ENCODE data around the gene RBSN.

RBSN gene

GRCh38 chr3:15102256-15102655, 3.3 kb upstream of the RBSN start:
- no CpG with 5 or more reads among the region's 4 CpGs for WGBS (ENCODE audit: insufficient coverage, insufficient read length)
- H3K4me1 ChIP-seq (ENCODE audit: control insufficient read depth, insufficient read depth, low read length): peaks cover 4% of the 10 kb centered on the region
- no peak for DNase-seq (ENCODE audit: low read depth, low spot score)
- no peak overlapping the region for H3K27ac ChIP-seq (ENCODE audit: low read length)
- H3K36me3 ChIP-seq (ENCODE audit: control insufficient read depth, insufficient read depth, low read length): no peaks in the 10 kb centered on the region
- H3K9me3 ChIP-seq (ENCODE audit: control insufficient read depth, insufficient read depth, low read length): no peaks in the 10 kb centered on the region
- no peaks in the 10 kb centered on the region for H3K27me3 ChIP-seq (ENCODE audit: control insufficient read depth, insufficient read depth, low read length)
- no peak overlapping the region for H3K4me3 ChIP-seq (ENCODE audit: low read length)

DNA sequence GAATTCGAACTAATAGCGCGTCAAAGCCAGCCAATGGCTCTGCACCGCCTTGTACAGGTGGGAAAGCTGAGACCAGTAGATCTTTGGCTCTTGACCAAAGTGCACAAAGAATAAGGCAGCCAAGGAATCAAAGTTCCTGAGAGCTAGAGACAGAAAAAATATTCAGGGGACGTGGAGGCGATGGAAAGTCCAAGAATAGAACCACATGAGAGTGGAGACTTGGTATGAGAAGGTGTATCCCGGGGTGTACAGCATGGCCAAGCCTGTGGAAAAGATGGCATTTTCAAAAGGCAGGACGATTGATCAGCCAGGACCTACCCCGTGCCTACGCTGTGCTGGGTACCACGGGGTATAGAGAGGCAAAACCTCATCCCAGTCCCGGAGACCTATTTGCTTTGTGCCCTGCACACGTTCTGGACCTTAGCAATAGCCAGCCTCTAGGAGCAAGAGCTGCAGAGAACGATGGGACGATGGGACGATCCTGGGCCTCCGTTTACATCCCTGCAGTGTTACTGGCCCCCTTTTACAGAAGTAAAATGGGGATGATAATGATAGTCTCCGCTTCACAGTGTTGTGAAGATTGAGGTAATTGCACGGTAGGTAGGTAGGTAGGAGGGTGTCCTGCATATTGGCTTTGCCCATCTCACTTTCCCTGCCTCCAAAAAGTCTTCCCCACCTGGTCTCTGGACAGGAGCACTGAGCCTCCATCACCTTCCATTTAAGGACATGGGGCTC, 583 bp upstream of the RBSN start:
- Histone ChIP-seq H3K27ac (ENCODE audit: low read length) (no peak overlapping the region), H3K4me3 (ENCODE audit: low read length) (peak overlapping the region; percentile 84; the same call in 1 of the 2 replicates), H3K36me3 (ENCODE audit: control insufficient read depth, insufficient read depth, low read length) (0 out of 2 replicates have a peak, but pooled peaks cover 6% of the 10 kb centered on the region), H3K4me1 (ENCODE audit: control insufficient read depth, insufficient read depth, low read length) (peaks cover 4% of the 10 kb centered on the region), H3K27me3 (ENCODE audit: control insufficient read depth, insufficient read depth, low read length) (no peaks in the 10 kb centered on the region), H3K9me3 (ENCODE audit: control insufficient read depth, insufficient read depth, low read length) (no peaks in the 10 kb centered on the region)
- no peak for DNase-seq (ENCODE audit: low read depth, low spot score)
- no CpG with 5 or more reads among the region's 19 CpGs for WGBS (ENCODE audit: insufficient coverage, insufficient read length)

DNA sequence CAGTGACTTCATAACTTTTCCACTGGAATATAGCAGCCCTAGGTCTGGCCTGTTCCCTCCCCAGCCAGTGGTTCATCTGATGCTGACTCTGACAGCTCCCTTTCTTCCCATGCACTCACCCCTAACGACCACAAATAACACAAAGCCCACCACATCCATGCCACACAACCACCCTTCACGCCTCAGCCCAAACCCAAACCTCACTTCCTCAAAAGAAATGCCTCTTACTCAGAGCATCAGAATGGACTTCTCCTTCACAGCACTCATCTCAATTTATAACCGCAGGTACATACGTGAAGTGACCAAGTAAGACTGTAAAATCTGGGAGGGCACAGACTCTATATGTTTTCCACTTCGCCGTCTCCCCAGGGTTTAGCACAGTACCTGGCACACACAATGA, 1.1 kb downstream of the RBSN start:
- no peaks in the 10 kb centered on the region for H3K27me3 ChIP-seq (ENCODE audit: control insufficient read depth, insufficient read depth, low read length)
- WGBS (ENCODE audit: insufficient coverage, insufficient read length): no CpG with 5 or more reads among the region's 6 CpGs
- DNase-seq (ENCODE audit: low read depth, low spot score): no peak
- H3K4me1 ChIP-seq (ENCODE audit: control insufficient read depth, insufficient read depth, low read length): peaks cover 4% of the 10 kb centered on the region
- no peak overlapping the region; the same call in 1 of the 2 replicates for H3K4me3 ChIP-seq (ENCODE audit: low read length)
- H3K36me3 ChIP-seq (ENCODE audit: control insufficient read depth, insufficient read depth, low read length): 0 out of 2 replicates have a peak, but pooled peaks cover 6% of the 10 kb centered on the region
- H3K9me3 ChIP-seq (ENCODE audit: control insufficient read depth, insufficient read depth, low read length): no peaks in the 10 kb centered on the region
- no peak overlapping the region for H3K27ac ChIP-seq (ENCODE audit: low read length)

GRCh38 chr3:15096046-15096445, 2.9 kb downstream of the RBSN start:
- 0 out of 2 replicates have a peak, but pooled peaks cover 6% of the 10 kb centered on the region for H3K36me3 ChIP-seq (ENCODE audit: control insufficient read depth, insufficient read depth, low read length)
- no peak for DNase-seq (ENCODE audit: low read depth, low spot score)
- no peaks in the 10 kb centered on the region for H3K9me3 ChIP-seq (ENCODE audit: control insufficient read depth, insufficient read depth, low read length)
- no peak overlapping the region for H3K4me3 ChIP-seq (ENCODE audit: low read length)
- no peak overlapping the region for H3K27ac ChIP-seq (ENCODE audit: low read length)
- peaks cover 4% of the 10 kb centered on the region for H3K4me1 ChIP-seq (ENCODE audit: control insufficient read depth, insufficient read depth, low read length)
- no peaks in the 10 kb centered on the region for H3K27me3 ChIP-seq (ENCODE audit: control insufficient read depth, insufficient read depth, low read length)
- no CpG with 5 or more reads among the region's 3 CpGs for WGBS (ENCODE audit: insufficient coverage, insufficient read length)

DNA sequence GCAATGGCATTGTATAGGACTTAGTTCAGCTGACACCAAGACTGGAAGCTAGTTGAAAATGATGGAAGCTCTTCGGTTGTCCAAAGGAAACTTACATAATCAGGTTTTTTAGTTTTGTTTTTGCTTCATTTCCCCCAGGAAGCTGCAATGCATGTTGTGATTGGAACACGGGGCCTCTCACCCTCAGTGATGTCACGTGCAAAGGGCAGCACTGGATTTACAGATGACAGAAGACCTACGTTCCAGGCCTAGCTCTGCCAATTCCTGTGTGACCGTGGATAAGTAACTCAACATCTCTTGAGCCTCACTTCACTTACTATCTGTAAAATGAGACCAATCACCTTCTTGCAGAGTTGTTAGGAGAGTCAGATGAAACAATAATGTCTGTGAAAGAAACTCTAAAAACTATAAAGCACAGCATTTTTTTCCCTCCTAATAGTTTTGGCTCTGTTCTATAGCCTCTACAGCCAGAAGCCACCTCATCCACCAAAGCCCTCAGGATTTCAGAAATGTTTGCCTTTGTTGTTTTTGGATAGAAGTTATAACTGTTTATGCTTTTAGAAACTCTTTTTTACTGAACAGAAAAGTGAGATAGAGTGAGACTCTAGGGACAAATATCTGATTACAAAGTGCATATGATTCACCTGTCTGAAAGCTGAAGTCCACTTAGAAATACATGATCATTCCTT, 4.6 kb downstream of the RBSN start:
- Histone ChIP-seq H3K27ac (ENCODE audit: low read length) (no peak overlapping the region), H3K9me3 (ENCODE audit: control insufficient read depth, insufficient read depth, low read length) (no peaks in the 10 kb centered on the region), H3K27me3 (ENCODE audit: control insufficient read depth, insufficient read depth, low read length) (no peaks in the 10 kb centered on the region), H3K36me3 (ENCODE audit: control insufficient read depth, insufficient read depth, low read length) (0 out of 2 replicates have a peak, but pooled peaks cover 6% of the 10 kb centered on the region), H3K4me1 (ENCODE audit: control insufficient read depth, insufficient read depth, low read length) (peaks cover 2% of the 10 kb centered on the region), H3K4me3 (ENCODE audit: low read length) (no peak overlapping the region)
- no peak for DNase-seq (ENCODE audit: low read depth, low spot score)
- WGBS (ENCODE audit: insufficient coverage, insufficient read length): no CpG with 5 or more reads among the region's 5 CpGs

GRCh38 chr3:15092686-15093085, 6.3 kb downstream of the RBSN start:
- H3K4me3 ChIP-seq (ENCODE audit: low read length): no peak overlapping the region
- H3K4me1 ChIP-seq (ENCODE audit: control insufficient read depth, insufficient read depth, low read length): no peaks in the 10 kb centered on the region
- H3K9me3 ChIP-seq (ENCODE audit: control insufficient read depth, insufficient read depth, low read length): no peaks in the 10 kb centered on the region
- no peak overlapping the region for H3K27ac ChIP-seq (ENCODE audit: low read length)
- H3K36me3 ChIP-seq (ENCODE audit: control insufficient read depth, insufficient read depth, low read length): 0 out of 2 replicates have a peak, but pooled peaks cover 6% of the 10 kb centered on the region
- H3K27me3 ChIP-seq (ENCODE audit: control insufficient read depth, insufficient read depth, low read length): no peaks in the 10 kb centered on the region
- WGBS (ENCODE audit: insufficient coverage, insufficient read length): no CpG with 5 or more reads among the region's 1 CpG
- no peak for DNase-seq (ENCODE audit: low read depth, low spot score)

DNA sequence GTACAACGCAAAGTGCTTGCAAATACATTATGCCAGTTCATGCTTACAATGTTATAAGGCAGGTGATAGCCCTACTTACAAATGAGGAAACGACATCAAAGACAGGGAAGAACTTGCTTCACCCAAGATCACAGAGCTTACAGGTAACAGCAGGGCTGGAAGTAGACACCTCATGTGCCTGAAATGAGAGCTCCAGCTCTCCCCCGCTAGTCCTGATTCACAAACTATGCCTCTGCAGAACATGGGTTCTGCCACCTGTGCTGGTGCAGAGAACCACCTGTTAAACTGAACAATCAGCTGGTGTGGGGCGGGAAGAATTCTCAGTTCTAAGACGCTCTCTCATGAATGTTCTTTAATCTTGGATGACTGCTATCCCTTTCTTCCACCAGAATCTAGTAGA, 7.4 kb downstream of the RBSN start:
- H3K27ac ChIP-seq (ENCODE audit: low read length): no peak overlapping the region
- no peaks in the 10 kb centered on the region for H3K27me3 ChIP-seq (ENCODE audit: control insufficient read depth, insufficient read depth, low read length)
- WGBS (ENCODE audit: insufficient coverage, insufficient read length): no CpG with 5 or more reads among the region's 5 CpGs
- no peak for DNase-seq (ENCODE audit: low read depth, low spot score)
- H3K4me1 ChIP-seq (ENCODE audit: control insufficient read depth, insufficient read depth, low read length): no peaks in the 10 kb centered on the region
- H3K36me3 ChIP-seq (ENCODE audit: control insufficient read depth, insufficient read depth, low read length): 0 out of 2 replicates have a peak, but pooled peaks cover 6% of the 10 kb centered on the region
- no peaks in the 10 kb centered on the region for H3K9me3 ChIP-seq (ENCODE audit: control insufficient read depth, insufficient read depth, low read length)
- H3K4me3 ChIP-seq (ENCODE audit: low read length): no peak overlapping the region

- Histone ChIP-seq H3K4me1 (ENCODE audit: control insufficient read depth, insufficient read depth, low read length) (no peaks in the 10 kb centered on the region), H3K27me3 (ENCODE audit: control insufficient read depth, insufficient read depth, low read length) (no peaks in the 10 kb centered on the region), H3K27ac (ENCODE audit: low read length) (no peak overlapping the region), H3K4me3 (ENCODE audit: low read length) (no peak overlapping the region), H3K36me3 (ENCODE audit: control insufficient read depth, insufficient read depth, low read length) (peaks cover 8% of the 10 kb centered on the region; the same call in 1 of the 2 replicates), H3K9me3 (ENCODE audit: control insufficient read depth, insufficient read depth, low read length) (no peaks in the 10 kb centered on the region)
- no peak for DNase-seq (ENCODE audit: low read depth, low spot score)
- no CpG with 5 or more reads among the region's 1 CpG for WGBS (ENCODE audit: insufficient coverage, insufficient read length)
Observed at GRCh38 chr3:15089201-15089600, 9.7 kb downstream of the RBSN start.

- Histone ChIP-seq H3K27ac (ENCODE audit: low read length) (no peak overlapping the region), H3K9me3 (ENCODE audit: control insufficient read depth, insufficient read depth, low read length) (no peaks in the 10 kb centered on the region), H3K36me3 (ENCODE audit: control insufficient read depth, insufficient read depth, low read length) (peaks cover 8% of the 10 kb centered on the region; the same call in 1 of the 2 replicates), H3K27me3 (ENCODE audit: control insufficient read depth, insufficient read depth, low read length) (no peaks in the 10 kb centered on the region), H3K4me3 (ENCODE audit: low read length) (no peak overlapping the region), H3K4me1 (ENCODE audit: control insufficient read depth, insufficient read depth, low read length) (no peaks in the 10 kb centered on the region)
- WGBS (ENCODE audit: insufficient coverage, insufficient read length): no CpG with 5 or more reads among the region's 2 CpGs
- DNase-seq (ENCODE audit: low read depth, low spot score): no peak
Observed at GRCh38 chr3:15086699-15087098, 12.2 kb downstream of the RBSN start.

DNA sequence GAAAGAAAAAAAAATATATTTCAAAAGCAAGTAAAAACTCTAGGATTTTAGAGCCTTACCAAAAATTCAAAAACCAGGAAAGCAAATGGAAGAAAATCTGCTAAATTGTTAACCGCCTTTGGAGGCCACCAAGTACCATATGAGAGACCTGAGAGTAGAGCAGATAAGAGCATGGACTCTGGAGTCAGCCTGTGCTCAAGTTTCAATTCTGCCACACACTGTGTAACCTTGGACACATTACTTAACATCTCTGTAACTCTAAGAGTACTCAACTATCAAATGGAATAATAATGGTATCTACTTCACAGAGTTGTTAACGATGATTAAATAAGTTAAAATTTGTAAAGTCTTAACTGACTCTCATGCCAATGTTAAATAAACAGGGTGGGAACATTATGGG, 12.7 kb downstream of the RBSN start:
- DNase-seq (ENCODE audit: low read depth, low spot score): no peak

More for the DNA sequence above, 12.7 kb downstream of the RBSN start:
- Histone ChIP-seq H3K27ac (ENCODE audit: low read length) (no peak overlapping the region), H3K9me3 (ENCODE audit: control insufficient read depth, insufficient read depth, low read length) (no peaks in the 10 kb centered on the region), H3K4me3 (ENCODE audit: low read length) (no peak overlapping the region), H3K36me3 (ENCODE audit: control insufficient read depth, insufficient read depth, low read length) (peaks cover 8% of the 10 kb centered on the region; the same call in 1 of the 2 replicates), H3K27me3 (ENCODE audit: control insufficient read depth, insufficient read depth, low read length) (no peaks in the 10 kb centered on the region), H3K4me1 (ENCODE audit: control insufficient read depth, insufficient read depth, low read length) (no peaks in the 10 kb centered on the region)
- no CpG with 5 or more reads among the region's 2 CpGs for WGBS (ENCODE audit: insufficient coverage, insufficient read length)
